RWPE2 (cell line): ENCODE results near the gene CHPF2.

Experiments used
- ATAC-seq: fragments of 200-7000 bp; cut with Tn5 transposase; 3 replicates; pipeline ENCODE4 v1.9.1; 2021; ENCODE audit warnings: low read depth
- DNase-seq: peaks from one replicate; pipeline ENCODE4 v3.0.0-alpha.2; 2020; ENCODE audit warnings: low spot score
- H3K27ac ChIP-seq: fragments of 450-650 bp; 2 replicates; pipeline ENCODE4 v1.5.1; 2017; ENCODE audit warnings: mild to moderate bottlenecking; ENCODE audit not compliant: poor library complexity, severe bottlenecking
- H3K27me3 ChIP-seq: fragments of 250-450 bp; sonication (Bioruptor Pico); 2 replicates; pipeline ENCODE4 v1.5.1; 2021; ENCODE audit warnings: mild to moderate bottlenecking, moderate library complexity; ENCODE audit not compliant: insufficient read depth, poor library complexity, severe bottlenecking
- H3K36me3 ChIP-seq: fragments of 250-450 bp; sonication (Bioruptor Pico); 2 replicates; pipeline ENCODE4 v1.5.1; 2020; ENCODE audit warnings: low read depth, mild to moderate bottlenecking, moderate library complexity
- H3K4me1 ChIP-seq: fragments of 250-450 bp; sonication (Bioruptor Pico); 2 replicates; pipeline ENCODE4 v1.5.1; 2021; ENCODE audit warnings: mild to moderate bottlenecking, moderate library complexity; ENCODE audit not compliant: insufficient read depth, poor library complexity, severe bottlenecking
- H3K4me3 ChIP-seq: fragments of 250-450 bp; sonication (Bioruptor Pico); 2 replicates; pipeline ENCODE4 v1.5.1; 2021; ENCODE audit warnings: mild to moderate bottlenecking, moderate library complexity; ENCODE audit not compliant: severe bottlenecking
- H3K9me3 ChIP-seq: fragments of 250-450 bp; sonication (Bioruptor Pico); 2 replicates; pipeline ENCODE4 v1.5.1; 2021; ENCODE audit warnings: mild to moderate bottlenecking, moderate library complexity; ENCODE audit not compliant: severe bottlenecking
- TF ChIP-seq, protein P1 (sequence below): fragments of 450-650 bp; IDR thresholded peaks from one replicate; pipeline ENCODE4 v1.5.1; 2017; ENCODE audit warnings: mild to moderate bottlenecking, moderate library complexity; ENCODE audit not compliant: poor library complexity, severe bottlenecking

CHPF2 gene

DNA sequence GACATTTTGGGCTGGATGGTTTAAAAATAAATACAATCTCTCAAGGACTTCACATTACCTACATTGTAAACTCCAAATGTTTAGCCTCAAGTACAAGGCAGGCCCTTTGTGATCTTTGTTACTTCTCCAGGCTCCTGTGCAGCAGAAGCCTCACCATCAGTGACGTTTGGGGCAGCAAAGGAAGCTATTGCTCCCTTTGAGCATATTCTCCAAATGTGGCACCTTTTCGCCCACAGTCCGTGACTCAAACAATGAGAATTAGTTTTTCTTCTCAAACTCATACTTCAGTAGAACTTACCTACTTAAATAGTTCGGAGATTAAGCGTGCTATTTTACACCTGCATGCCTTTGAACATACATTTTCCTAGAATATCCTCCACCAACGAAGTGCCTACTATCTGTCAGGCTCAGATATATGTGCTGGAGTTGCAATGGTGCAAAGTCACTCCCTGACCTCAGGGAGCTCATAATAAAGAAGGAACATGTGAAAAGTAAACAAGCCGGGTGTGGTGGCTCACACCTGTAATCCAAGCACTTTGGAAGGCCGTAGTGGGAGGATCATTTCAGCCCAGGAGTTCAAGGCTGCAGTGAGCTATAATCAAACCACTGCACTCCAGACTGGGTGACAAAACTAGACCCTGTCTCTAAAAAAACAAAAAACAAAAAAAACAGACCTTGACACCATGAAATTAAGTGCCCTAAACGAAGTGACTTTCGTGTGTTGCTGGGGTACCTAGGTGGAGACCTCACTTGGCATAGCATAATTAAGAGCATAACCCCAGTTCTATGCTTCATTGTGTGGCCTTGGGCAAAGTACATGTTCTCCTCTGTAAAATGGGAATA lies 4.0 kb upstream of the CHPF2 start:
- Histone ChIP-seq H3K9me3 (no peaks in the 10 kb centered on the region), H3K4me3 (peak overlapping the region; percentile 62), H3K27me3 (no peaks in the 10 kb centered on the region), H3K27ac (peak overlapping the region; percentile 41), H3K36me3 (peaks cover 28% of the 10 kb centered on the region), H3K4me1 (peaks cover 7% of the 10 kb centered on the region)
- DNase-seq (no peak), ATAC-seq (no peak)
- TF ChIP-seq, protein P1, sequence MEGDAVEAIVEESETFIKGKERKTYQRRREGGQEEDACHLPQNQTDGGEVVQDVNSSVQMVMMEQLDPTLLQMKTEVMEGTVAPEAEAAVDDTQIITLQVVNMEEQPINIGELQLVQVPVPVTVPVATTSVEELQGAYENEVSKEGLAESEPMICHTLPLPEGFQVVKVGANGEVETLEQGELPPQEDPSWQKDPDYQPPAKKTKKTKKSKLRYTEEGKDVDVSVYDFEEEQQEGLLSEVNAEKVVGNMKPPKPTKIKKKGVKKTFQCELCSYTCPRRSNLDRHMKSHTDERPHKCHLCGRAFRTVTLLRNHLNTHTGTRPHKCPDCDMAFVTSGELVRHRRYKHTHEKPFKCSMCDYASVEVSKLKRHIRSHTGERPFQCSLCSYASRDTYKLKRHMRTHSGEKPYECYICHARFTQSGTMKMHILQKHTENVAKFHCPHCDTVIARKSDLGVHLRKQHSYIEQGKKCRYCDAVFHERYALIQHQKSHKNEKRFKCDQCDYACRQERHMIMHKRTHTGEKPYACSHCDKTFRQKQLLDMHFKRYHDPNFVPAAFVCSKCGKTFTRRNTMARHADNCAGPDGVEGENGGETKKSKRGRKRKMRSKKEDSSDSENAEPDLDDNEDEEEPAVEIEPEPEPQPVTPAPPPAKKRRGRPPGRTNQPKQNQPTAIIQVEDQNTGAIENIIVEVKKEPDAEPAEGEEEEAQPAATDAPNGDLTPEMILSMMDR: no peak

DNA sequence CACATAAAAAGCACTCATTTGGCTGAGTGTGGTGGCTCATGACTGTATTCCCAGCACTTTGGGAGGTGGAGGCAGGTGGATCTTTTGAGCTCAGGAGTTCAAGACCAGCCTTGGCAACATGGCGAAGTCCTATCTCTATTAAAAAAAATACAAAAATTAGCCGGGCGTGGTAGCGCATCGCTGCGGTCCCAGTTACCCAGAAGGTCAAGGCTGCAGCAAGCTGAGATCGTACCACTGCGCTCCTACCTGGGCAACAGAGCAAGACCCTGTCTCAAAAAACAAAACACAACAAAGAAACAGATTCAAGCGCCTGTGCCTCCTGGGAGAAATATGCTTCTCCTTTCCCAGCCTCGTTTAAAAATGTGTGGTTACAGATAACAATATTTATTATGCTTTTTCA lies 3.0 kb upstream of the CHPF2 start:
- ATAC-seq: no peak
- no peak overlapping the region for H3K4me3 ChIP-seq
- no peaks in the 10 kb centered on the region for H3K9me3 ChIP-seq
- TF ChIP-seq, protein P1: no peak
- H3K27ac ChIP-seq: no peak overlapping the region
- peaks cover 7% of the 10 kb centered on the region for H3K4me1 ChIP-seq
- no peaks in the 10 kb centered on the region for H3K27me3 ChIP-seq
- peaks cover 28% of the 10 kb centered on the region for H3K36me3 ChIP-seq
- DNase-seq: no peak

DNA sequence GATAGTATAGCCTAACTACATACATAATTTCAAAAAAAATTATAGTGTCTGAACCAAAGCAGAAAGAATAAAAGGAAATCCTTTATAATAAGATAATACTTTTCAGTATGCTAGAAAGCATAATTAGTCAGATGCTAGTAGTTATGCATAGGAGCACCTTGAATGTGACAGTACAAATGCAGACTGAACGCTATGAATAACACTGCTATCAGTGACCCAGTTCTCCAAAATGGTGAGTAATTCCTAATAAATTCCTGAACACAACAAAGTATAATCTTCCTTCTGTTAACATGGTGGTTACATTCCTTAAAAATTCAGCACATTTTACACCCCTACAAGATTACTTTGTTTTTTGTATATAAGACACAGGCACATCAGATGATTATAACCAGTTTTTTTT lies 1.2 kb upstream of the CHPF2 start:
- H3K9me3 ChIP-seq: no peaks in the 10 kb centered on the region
- H3K27ac ChIP-seq: no peak overlapping the region
- no peak overlapping the region for H3K4me3 ChIP-seq
- DNase-seq (no peak), ATAC-seq (no peak)
- H3K27me3 ChIP-seq: no peaks in the 10 kb centered on the region
- H3K36me3 ChIP-seq: peaks cover 29% of the 10 kb centered on the region
- H3K4me1 ChIP-seq: peaks cover under 1% of the 10 kb centered on the region
- TF ChIP-seq, protein P1: no peak

DNA sequence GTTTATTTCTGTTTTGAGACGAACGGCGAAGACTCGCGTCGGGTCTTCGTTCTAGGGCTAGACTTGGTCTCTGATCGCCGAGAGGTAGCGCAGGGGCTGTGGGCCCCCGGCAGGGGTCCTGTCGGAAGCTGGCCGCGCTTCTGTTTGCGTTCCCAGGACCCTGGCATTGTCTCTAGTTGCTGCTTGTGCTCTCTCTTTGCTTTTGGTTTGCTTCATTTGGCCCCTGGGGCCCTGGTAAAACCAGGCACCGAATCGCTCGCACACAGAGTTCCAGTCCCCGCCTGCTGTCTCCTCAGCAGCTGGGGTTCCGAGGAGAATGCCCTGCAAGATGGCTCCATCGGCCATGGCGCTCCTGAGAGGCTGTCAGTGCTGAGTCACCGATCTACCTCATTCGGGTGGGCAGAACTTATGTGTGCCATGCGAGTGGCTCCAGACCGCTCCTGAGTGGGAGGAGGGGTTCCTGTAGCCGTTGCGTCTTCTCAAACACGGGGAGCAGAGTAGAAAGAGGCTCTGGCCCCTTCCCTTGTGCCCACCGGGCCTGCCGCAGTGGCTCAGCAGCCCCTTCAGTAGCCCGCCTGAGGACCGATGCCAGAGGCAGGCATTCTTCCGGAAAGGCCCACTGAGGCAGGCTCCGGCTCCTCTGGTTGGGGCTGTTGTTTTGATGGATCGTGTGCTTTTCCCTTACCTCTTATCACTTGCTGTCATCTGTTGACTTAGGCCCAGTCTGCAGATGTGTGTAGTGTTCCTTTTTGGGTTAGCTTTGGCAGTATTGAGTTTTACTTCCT lies 826 bp downstream of the CHPF2 start:
- Histone ChIP-seq H3K36me3 (peaks cover 37% of the 10 kb centered on the region), H3K4me3 (peak overlapping the region; percentile 88), H3K27ac (peak overlapping the region; percentile 61), H3K4me1 (no peaks in the 10 kb centered on the region), H3K9me3 (no peaks in the 10 kb centered on the region), H3K27me3 (no peaks in the 10 kb centered on the region)
- ATAC-seq (peak; percentile 81), DNase-seq (no peak)
- TF ChIP-seq, protein P1: no peak
